Ureter (tissue), 1 donor: ENCODE measurements around the gene SPR. TPM values are rescaled to one million over a fixed set of nuclear protein-coding genes. Genes with fewer than 3 reads are reported as not detected.
A peak's percentile ranks its signal among the peaks of the same experiment; 100 is the strongest.
"Not testable (repeated sequence)": the region's sequence is repeated elsewhere in the genome, so short reads cannot be mapped to it uniquely, and the experiment has no call there.

Experiments used
- DNase-seq: peaks from one replicate; pipeline ENCODE4 v3.0.0-alpha.2; 2020; ENCODE audit warnings: low spot score
- total RNA-seq: library from RNA; stranded (reverse); gene quantifications from one replicate; pipeline ENCODE4 v1.2.4, GENCODE V29; 2023
- donor health status: DM: yes; HTN: yes; CAD: no.

The SPR gene
- total RNA-seq, 1 donor from 2014 or later, result 17.1 TPM

DNA sequence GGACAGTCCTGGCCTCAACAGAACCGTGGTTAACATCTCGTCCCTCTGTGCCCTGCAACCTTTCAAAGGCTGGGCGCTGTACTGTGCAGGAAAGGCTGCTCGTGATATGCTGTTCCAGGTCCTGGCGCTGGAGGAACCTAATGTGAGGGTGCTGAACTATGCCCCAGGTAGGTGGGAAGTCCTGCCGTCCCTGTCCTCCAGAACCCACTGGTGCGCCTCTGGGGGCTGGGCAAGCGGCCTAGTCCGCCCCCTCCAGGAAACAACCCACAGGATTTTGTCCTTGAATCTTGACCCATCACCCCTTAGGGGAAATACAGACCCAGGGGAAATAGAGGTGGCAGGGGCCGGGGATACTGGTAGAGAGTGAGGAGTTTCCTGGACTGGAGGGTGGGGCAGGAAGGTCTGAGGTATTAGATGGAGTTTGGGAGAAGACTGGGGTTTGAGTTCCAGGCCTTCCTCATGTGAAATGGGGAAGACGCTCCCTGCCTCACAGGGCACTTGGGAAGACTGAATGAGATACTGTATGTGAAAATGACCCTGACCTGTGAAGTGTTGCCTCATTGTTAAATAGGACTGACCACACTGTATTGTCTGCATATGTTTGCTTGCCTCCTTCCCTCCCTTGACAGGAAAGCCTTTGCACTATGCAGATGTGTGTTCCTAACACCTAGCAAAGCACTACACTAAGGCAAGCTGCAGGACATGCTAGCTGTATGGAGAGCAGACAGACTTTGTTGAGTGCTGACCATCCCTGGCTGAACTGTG is 1.4 kb downstream of the SPR start:
- no peak for DNase-seq

DNA sequence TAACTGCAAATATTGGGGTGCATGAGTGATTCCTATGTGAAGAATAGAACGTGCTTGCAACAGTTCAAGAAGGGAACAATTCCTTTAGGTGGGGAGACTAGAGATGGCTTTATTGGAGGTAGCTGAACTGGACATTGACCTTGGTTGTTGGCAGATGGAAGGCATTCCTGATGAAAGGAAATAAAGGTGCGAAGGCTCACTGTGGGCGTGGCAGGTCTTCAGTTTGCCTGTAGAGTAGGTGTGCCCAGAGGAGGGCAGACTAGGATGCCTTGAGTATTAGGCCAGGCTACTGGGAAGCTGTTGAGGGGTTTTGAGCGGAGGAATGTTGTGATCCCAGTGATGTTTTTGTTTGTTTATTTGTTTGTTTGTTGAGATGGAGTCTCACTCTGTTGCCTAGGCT is 2.8 kb downstream of the SPR start:
- DNase-seq, result no peak

DNA sequence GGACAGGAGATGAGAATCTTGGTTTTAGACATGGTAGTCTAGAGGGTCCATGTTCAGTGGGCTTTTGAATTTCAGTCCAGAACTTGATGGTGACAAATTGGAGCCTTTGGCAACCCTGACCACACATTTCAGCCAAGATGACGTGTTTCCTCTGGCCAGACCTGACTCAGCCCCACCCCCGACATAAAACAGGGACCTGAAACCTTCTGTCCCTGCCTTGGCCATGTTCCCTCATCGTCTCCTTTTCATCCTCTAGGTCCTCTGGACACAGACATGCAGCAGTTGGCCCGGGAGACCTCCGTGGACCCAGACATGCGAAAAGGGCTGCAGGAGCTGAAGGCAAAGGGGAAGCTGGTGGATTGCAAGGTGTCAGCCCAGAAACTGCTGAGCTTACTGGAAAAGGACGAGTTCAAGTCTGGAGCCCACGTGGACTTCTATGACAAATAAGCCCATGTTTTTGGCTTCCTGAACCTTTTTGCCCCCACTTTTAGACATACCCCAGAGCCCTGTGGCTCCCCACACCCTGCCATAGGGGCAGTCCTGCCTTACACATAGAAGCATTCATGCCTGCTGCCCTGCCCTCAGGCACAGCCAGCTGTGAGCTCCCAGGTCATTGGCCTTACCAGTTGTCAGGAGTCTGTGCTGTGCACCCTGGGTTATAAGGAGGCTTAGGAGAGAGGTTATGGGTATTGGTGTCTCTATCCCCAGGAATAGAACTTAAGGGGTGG is 4.0 kb downstream of the SPR start:
- DNase-seq, result no peak

DNA sequence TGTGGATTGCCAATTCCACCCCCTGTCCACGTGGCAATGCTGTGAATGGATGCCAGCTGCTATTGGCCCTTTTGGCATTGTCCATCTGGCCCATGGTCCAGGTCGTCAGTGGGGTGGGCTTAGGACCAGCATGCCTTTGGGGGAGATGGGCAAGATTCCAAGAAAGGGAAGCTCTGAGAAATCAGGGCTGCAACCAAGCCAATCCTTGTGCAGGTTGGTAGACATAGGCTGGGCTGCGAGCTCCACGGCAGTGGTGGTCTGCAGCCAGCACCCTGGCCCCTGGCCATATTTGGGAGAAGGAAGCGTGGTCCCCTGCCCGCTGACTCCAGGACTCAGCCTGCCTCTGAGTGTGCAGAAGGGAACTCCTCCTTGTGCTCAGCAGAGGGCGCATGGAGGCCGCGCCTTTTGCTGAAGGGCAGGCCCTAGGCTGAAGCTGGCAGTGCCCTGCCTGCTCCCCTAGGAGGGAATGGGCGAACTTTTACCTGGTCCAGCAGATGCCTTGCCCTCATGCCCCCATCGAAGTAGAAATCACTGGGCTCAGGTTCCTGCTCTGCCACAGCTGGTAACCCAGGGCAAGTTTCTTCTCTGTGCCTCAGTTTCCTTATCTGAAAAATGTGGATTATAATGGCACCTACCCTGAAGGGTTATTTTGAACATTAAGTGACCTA is 5.4 kb downstream of the SPR start:
- peak; percentile 70 for DNase-seq

DNA sequence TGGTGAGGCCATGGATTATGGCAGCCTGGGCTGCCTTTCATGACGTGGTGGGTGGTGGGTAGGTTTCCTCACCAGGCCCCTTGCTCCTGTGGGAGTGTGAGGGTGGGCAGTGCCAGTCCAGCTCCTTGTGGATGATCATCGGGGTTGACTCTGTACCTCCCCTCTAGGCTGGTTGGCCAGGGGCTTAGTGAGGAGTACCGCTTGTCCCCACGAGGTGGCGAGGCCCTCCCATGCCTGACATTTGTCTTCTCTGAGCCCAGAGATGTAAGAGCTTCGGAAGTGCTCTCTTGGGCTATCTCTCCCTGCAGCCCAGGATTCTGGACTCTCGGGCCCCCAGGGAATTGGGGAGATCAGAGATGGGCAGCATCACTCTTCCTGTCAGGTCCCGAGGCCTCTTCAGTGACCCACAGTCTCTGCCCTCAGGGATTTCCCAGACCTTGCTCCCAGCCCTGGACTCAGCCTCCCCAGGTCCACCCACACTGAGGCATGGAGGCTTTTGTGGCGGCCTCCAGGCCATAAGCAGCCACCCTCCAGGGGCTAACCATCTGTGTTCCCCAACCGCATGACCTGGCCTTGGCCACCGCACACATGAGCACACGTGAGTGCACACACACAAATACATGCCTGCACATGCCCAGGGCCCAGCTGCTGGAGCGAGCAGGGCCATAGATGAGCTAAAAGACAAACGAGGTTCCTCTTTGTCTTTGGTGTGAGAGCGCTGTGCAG is 6.5 kb downstream of the SPR start:
- no peak for DNase-seq

DNA sequence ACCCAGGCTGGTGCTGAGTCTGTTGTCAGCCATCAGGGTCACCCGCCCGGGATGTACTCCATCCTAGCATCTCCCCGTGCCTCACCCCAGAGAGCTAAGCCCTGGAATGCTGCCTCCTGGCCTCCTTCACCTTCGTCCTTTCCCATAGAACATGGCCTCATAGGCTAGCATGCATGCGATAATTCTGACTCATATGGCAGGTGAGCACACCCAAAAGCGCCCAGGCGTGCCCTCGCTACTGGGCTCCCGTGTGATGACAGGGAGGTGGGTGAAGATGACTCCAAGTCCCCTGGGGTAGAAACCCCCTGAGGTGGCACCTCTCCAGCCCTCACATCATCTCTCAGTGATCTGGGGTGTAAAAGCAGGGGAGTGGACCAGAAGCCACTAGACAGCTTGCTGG is 7.3 kb downstream of the SPR start:
- DNase-seq, result no peak

DNA sequence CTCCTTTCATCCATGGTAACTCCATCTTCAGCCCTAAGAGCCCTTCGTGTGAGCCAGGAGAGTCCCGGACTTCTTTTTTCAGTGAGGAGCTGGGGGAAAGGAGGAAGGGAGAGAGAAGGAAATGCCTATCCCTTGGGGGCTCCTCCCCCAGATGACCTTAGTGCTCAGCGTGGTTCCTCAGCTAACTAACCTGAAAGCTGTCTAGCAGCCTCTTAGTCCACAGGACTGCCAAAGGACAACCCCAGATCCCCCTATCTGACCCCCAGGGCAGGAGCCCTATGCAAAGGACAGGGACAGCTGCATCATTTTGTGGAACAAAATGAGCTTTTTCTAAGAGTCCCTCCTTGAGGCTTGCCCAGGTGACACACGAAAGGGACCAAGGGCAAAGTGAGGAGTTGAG is 7.9 kb downstream of the SPR start:
- no peak for DNase-seq

DNA sequence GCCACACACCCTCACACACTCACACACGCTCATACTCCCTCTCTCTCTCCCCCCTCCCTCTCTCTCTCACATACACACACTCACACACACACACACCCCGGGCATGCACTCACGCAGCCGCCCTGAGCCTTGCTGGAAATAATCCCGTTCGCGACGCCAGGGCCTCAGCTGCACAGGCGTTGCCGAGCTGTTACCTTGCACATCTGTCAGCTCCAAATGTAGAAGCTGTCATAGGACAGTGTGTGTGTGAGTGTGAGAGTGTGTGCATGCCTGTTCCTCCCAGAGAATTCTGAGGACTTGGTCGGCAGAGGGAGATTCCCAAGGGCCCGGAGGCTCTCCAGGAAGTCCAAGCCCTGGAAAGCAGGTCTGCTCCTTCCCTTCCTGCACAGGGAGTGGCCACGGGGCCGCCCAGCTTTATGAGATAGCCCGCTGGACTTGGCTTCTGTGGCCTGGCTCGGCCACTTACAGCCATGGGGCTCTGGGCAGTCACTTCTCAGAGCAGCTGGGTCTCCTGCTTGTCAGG is 8.6 kb downstream of the SPR start:
- no peak for DNase-seq

DNA sequence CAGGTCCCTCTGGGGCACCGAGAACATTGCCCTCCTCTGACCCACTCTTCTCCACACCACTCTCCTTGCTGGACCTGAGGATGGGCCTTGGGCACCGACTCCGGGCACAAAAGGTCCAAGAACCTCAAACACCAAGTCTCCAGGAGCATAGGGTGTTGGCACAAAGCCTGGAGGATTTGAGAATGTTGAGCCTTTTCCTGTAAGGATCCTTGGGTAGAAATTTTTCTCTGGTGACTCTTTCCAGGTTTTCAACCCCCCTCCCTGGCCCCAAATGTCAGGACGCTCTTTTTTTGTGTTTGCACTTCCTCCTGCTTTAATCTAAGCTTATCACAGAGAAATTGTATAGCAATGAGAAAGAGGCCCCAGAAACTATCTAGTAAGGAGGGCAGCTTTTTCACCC is 9.2 kb downstream of the SPR start:
- no peak for DNase-seq

DNA sequence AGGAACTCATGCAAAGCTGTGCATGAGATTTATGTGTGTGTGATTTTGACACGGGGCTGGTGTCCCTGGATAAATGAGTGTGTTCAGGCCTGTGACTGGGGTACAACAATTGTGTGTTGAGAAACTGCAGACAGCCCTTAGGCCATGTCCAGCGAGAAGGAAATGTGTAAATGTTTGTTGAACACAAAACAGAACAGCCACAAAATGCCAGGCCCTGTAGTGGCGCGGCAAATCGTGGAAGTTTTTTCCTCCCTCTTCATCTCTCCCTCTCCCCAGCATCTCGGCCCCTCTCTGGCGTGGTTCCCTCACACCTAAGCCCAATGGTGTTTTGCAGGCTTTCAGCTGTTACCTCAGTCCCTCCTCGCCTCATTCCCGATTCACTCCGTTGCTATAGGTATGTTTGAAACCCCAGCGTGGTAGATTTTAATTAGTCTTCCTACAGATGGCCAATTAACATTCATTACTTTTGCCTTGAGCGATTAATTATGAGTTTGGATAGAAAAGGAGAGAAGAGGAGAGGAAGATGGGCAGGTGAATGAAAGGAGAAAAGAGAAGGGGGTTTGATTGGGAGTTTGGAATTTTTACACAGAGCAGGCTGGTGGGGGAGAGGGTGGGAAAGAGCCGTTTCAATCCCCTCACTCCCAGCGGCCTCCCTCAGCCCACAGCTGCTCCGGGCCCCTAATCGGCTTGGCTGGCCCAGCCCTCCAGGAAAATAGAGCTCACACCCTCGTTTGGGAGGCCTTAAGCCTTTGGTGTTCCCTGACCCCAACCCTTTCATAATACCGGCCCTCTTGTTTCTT is 10.8 kb downstream of the SPR start:
- DNase-seq, result no peak

DNA sequence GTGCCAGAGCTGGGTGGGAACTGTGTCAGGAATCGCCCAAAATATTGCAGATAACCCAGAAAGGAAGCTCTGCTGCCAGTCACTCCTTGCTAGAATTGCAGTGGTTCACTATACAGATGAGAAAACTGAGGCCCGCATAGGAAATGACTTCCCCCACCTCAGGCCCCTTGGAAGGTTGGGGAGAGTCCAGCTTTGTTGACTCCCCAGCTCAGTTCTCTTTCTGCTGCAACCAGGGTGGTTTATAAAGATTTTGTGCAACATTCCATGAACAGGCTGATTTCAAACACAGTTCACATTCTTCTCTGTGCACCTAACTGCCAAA is 11.3 kb downstream of the SPR start:
- DNase-seq, result no peak

DNA sequence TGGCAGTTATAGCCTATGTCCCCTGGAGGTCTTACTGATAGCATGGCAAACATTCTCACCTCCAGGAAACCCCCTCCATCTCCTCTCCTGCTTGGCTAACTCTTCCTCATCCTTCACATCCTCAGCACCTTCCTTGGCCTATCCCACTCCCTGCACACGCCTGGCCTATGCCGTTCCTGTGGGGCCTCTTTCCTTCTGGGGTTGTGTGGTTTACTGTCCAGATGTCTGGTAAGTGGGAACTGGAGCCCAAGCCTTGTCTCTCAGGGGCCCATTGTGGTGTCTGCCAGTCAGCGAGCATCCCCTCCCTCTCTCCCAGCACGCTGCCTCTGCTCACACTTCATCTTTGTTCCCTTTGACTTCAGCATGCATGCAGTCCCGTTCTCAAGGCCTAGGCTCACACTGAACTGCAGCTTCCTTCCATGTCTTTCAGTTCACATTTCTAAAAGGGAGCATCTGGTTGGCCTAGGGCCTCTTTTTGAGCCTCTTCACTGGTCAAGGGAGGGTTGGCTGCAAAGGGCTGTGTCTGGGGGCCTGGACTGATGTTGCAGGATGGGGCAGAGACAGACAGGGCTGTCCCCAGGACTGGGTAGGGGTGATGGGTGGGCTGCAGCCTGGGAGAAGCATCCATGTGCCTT is 13.1 kb downstream of the SPR start:
- DNase-seq, result no peak

DNA sequence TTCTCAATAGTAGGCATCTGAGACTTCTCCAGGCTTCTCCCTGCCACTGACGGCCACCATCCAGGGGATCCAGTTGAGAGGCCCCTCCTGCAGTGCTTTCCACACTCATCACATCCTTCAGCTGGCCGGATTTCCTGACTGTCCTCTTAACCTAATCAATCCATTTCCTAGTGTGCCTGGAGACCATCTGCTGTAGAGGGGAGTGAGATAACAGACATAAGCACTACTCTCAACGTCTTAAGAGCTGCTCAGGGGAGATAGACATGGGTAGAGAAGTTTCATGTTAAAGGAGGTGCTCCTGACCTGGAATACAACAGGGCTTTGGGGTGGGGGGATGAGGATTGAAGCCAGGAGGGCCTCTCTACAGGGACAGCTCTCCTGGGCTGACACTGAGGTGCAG is 14.2 kb downstream of the SPR start:
- DNase-seq, result no peak

DNA sequence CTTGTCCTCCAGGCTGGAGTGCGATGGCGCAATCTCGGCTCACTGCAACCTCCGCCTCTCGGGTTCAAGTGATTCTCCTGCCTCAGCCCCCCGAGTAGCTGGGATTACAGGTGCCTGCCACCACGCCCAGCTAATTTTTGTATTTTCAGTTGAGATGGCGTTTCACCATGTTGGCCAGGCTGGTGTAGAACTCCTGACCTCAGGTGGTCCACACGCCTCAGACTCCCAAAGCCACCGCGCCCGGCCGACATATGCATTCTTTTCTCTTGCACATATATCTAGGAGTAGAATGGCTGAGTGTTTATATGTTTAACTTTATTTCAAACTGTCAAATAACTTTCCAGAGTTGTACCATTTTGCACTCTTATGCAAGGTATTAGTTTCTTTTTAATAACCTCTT is 20.2 kb downstream of the SPR start:
- not testable (repeated sequence) for DNase-seq

DNA sequence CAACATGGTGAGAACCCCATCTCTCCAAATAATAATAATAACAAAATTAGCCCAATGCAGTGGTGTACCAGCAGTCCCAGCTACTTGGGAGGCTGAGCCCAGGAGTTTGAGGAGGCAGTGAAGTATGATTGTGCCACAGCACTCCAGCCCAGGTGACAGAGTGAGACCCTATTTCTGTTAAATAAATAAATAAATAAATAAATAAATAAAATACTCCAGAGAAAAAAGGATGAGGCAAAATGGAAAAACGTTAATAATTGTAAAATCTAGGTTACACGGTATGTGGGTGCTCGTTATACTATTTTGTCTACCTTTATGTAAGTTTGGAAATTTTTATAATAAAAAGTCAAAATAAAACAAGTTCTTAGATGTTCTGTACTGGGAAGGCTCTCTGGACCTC is 21.5 kb downstream of the SPR start:
- DNase-seq, result no peak

DNA sequence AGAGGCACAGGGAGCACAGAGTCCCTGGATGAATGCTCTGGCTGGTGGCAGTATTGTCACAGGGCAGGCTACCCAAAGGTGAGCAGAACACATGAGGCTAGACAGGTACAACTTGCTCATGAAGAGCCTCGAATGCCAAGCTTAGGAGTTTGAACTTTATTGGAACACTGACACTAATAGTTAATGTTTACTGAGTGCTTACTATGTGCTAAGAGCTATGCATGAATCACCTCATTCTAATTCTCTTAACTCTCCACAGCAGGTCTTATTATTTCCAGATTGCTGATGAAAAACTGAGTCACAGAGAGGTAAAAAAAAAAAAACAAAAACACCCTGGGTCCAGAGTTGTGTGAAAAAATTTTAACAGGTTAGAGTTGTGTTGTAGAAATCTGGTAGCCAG is 24.0 kb downstream of the SPR start:
- no peak for DNase-seq

DNA sequence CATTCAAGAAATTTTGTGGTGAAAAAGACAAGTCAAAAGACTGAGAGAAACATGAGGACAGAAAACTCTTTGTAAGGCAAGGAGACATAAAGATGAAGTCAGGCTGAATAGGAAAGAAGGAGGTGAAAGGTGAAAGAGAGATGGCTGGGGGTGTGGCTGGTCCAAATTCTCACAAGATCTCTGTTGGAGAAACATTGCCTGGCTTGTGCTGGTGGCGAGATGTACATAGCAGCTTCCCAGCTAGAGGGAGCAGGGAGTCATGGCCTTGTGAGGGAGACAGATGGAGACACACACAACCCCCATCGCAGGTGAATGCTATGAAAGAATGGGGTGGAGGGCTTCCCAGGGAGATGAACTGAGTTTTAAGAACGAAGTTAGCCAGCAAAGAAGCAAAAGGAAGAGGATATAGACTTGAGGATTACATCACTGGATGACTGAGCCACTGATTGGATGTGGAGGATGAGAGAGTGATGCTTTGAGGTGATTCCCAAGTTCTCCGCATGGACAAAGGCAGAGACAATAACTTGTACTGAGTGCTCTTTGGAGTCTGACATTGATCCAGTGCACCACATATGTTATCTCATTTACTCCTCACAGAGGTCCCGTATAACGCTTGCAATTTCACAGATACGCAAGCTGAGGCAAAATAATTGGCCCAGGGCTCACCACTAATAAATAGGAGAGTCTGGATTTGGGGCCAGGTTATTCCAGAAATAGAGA is 26.4 kb downstream of the SPR start:
- DNase-seq, result no peak

DNA sequence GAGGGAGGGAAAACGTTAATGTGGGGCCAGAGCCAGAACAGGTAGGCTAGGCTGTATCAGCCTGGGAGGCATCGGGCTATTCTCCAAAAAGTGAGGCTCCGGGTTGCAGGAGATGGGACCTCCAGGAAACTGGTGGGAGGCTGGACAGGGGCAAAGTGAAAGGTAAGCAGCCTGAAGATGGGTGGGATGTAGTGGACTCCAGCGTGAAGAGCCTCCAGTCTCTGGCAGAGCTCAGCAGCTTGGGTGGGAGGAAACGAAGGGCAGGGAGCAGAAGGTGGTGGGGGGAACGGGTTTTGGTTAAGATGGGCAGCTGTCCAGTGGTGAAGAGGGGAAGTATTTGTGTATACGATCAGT is 27.0 kb downstream of the SPR start:
- DNase-seq, result no peak

DNA sequence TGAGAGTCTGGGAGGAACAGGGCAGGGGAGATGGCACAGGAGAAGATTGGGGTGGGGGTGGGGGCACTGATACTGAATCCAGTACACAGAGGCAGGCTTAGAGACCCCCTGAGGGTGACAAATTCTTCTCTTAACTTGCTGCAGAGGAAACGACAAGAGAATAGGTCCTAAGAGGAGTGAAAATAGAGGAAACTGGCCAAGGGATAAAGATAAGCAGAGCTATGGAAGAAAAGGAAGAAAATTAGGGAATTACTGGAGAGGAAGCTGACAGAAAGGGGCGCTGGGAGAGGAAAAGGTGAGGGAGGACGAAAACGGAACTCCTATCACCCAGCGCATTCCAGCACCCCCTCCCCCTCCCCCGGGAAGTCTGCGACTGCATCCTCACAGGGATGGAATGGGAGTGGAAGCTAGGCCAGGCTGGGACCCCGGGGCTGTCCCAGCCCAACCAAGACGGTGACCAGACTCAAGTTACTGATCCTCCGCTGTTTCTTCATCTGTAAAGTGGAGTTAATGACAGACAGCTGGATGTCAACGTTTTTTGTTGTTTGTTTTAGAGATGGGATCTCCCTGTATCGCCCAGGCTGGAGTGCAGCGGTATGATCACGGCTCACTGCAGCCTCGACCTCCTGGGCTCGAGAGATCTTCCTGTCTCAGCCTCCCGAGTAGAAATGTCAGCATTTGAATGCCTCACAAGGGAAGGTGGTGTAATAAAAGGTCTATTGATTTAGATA is 27.5 kb downstream of the SPR start:
- no peak for DNase-seq
